Pancreas (tissue), 10 donors: Measurements from ENCODE around the gene GALNT9. TPM values are rescaled to one million over a fixed set of nuclear protein-coding genes. Genes with fewer than 3 reads are reported as not detected.
"Not testable (repeated sequence)": the region's sequence is repeated elsewhere in the genome, so short reads cannot be mapped to it uniquely, and the experiment has no call there.

ENCODE experiments used
- ATAC-seq, 4 donors: fragments of 200-7000 bp; cut with Tn5 transposase; one replicate each; pipeline versions ENCODE4 v1.8.0 to v1.9.1; 2020; ENCODE audit warnings: mild to moderate bottlenecking in 4 of 4, moderate library complexity in 4 of 4
- DNase-seq, 6 donors: peaks; one replicate each; pipeline ENCODE4 v3.0.0-alpha.2; 2020
- FAIRE-seq: peaks from 2 replicates; lab custom pipeline; 2012; peaks lifted over from hg19 to GRCh38; lab: Jason Lieb, UNC
- H3K27ac ChIP-seq, 4 donors: fragments of 200-600 bp; sonication (generic); 1 replicate in 3 of 4; 2 replicates in 1 of 4; pipeline versions ENCODE4 v1.5.0 to v1.8.0; 2020
- H3K27me3 ChIP-seq, 4 donors: fragments of 200-600 bp; one replicate each; pipeline ENCODE4 v1.8.0; 2021
- H3K36me3 ChIP-seq, 3 donors: fragments of 200-600 bp; sonication (generic) in 1 of 3; one replicate each; pipeline versions ENCODE4 v1.5.0 to v1.8.0; 2020 to 2021
- H3K4me1 ChIP-seq, 3 donors: fragments of 200-600 bp; one replicate each; pipeline ENCODE4 v1.8.0; 2021
- H3K4me3 ChIP-seq, 4 donors: fragments of 200-600 bp; sonication (generic) in 2 of 4; one replicate each; pipeline versions ENCODE4 v1.5.0 to v1.8.0; 2020 to 2021
- H3K9me3 ChIP-seq, 4 donors: fragments of 200-600 bp; one replicate each; pipeline ENCODE4 v1.8.0; 2021
- CTCF ChIP-seq, 4 donors: fragments of 200-600 bp; sonication (generic) in 3 of 4; IDR thresholded peaks; one replicate each; pipeline versions ENCODE4 v1.5.0 to v1.8.0; 2021; ENCODE audit warnings: antibody characterized with exemption in 4 of 4
- WGBS, 2 donors: extraction: QIAGEN DNeasy Blood & Tissue Kit; methylation state at CpG; one replicate each; pipeline ENCODE4 v1.1.7; 2013; 5-methylcytosine and 5-hydroxymethylcytosine counted together
- intact Hi-C, 3 donors: fragments of 100-400 bp; cut with DNase I; formaldehyde crosslinking; loops; one replicate each; pipeline versions ENCODE4 v1.11.1 to v1.14.2; 2022
- polyA plus RNA-seq, 2 donors: library from polyadenylated mRNA; stranded (reverse); fragments of 200-250 nt; gene quantifications; one replicate each; pipeline ENCODE4 v1.2.3, GENCODE V29; 2013
- total RNA-seq, 6 donors: library from RNA; stranded (reverse); fragmentation: NEBNext Ultra II Directional in 4 of 6; extraction: Animal tissue kit (Norgen Biotek cat#: 25700) in 4 of 6; gene quantifications; one replicate each; pipeline versions ENCODE4 v1.2.1 to v1.2.4, GENCODE V29; 2021 to 2023
- donor health status: healthy with polysubstance abuse.
- donor health status: DM: no; HTN: no; CAD: no; lungs with moderate emphysema.
- donor health status: DM: no; HTN: no; CAD: no.
- donor health status: control.
- donor health status: control.
- donor health status: Bipolar disorder and iron deficiency.
- donor health status: DM: yes; HTN: yes; CAD: no.
- donor health status: DM: no; HTN: no; CAD: no.
- donor health status: DM: no; HTN: no; CAD: no.
- donor health status: DM: yes; HTN: yes; CAD: no.

GALNT9 gene
- total and polyA plus RNA-seq, 8 donors, result 0.09 to 0.46 (median 0.25) TPM; not detected in 5

GRCh38 chr12:132151145-132151765, 178.1 kb downstream of the GALNT9 start:
- 96 to 97% methylated on average over 32 to 36 of the region's 36 CpGs for WGBS, 2 donors
- DNase-seq, result peak in 3 of 6 donors; percentile 25 to 73 (median 53)
- FAIRE-seq, result no peak
- Histone ChIP-seq H3K4me1 (no peaks in the 10 kb centered on the region), H3K27ac (no peak overlapping the region), H3K36me3 (peaks cover 0 to 14% (median 0%) of the 10 kb centered on the region in 3 donors), H3K27me3 (no peaks in the 10 kb centered on the region), H3K9me3 (no peaks in the 10 kb centered on the region), H3K4me3 (no peak overlapping the region)
- no peak for TF ChIP-seq CTCF (IDR thresholded peaks at IDR 0.05)
- intact Hi-C loops, result loop anchor here in 2 of 3 donors (5.0 to 10.0 kb wide), 2 partner anchors 264 to 466 kb away; partner anchors contain the start of gene P2RX2 (in 1 of the 2)
- ATAC-seq, result no peak

GRCh38 chr12:132150780-132151144, 178.6 kb downstream of the GALNT9 start:
- intact Hi-C loops, result loop anchor here in 2 of 3 donors (5.0 to 10.0 kb wide), 2 partner anchors 264 to 467 kb away; partner anchors contain the start of gene P2RX2 (in 1 of the 2)
- DNase-seq (peak in 3 of 6 donors; percentile 17 to 59 (median 47)), ATAC-seq (no peak), FAIRE-seq (no peak)
- no peaks in the 10 kb centered on the region for H3K27me3 ChIP-seq
- no peak for TF ChIP-seq CTCF (IDR thresholded peaks at IDR 0.05)
- H3K36me3 ChIP-seq, result peaks cover 0 to 14% (median 0%) of the 10 kb centered on the region in 3 donors
- no peak overlapping the region for H3K27ac ChIP-seq
- WGBS, 2 donors, result 90 to 93% methylated on average over 6 of the region's 6 CpGs
- peaks cover 0 to under 1% (median 0%) of the 10 kb centered on the region in 3 donors for H3K4me1 ChIP-seq
- H3K4me3 ChIP-seq, result no peak overlapping the region
- no peaks in the 10 kb centered on the region for H3K9me3 ChIP-seq

DNA sequence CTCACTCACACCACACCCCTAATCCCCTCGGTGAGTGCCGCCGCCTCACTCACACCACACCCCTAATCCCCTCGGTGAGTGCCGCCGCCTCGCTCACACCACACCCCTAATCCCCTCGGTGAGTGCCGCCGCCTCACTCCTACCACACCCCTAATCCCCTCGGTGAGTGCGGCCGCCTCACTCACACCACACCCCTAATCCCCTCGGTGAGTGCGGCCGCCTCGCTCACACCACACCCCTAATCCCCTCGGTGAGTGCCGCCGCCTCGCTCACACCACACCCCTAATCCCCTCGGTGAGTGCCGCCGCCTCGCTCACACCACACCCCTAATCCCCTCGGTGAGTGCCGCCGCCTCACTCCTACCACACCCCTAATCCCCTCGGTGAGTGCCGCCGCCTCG, 179.9 kb downstream of the GALNT9 start:
- intact Hi-C loops, ATAC-seq, H3K9me3 ChIP-seq, FAIRE-seq, DNase-seq, H3K4me3 ChIP-seq, H3K27me3 ChIP-seq, H3K27ac ChIP-seq, H3K4me1 ChIP-seq: not testable (repeated sequence)
- 92 to 100% methylated on average over 3 to 29 of the region's 32 CpGs for WGBS, 2 donors
- peaks cover 0 to 14% (median 0%) of the 10 kb centered on the region in 3 donors for H3K36me3 ChIP-seq

DNA sequence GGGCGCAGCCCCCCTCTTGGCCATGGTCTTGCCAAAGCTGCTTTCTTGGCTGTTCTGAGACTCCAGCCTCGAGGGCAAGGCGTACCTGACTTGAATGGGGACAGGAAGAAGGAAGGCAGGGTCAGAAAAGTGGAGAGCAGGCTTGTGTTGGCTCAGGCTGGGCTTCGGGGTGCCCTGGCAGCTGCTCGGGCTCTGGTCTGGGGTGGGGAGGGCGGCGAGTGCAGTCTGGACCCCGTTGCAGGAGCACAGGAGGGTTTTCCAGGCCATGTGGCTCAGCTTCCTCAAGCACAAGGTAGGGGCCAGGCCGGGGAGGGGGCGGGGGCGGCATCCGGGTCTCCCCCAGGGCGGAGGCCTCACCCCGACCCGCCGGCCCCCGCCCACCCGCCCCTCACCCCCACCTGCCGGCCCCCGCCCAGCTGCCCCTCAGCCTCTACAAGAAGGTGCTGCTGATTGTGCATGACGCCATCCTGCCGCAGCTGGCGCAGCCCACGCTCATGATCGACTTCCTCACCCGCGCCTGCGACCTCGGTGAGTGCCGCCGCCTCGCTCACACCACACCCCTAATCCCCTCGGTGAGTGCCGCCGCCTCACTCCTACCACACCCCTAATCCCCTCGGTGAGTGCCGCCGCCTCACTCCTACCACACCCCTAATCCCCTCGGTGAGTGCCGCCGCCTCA, 180.9 kb downstream of the GALNT9 start:
- H3K36me3 ChIP-seq, result peaks cover 0 to 14% (median 0%) of the 10 kb centered on the region in 3 donors
- FAIRE-seq, result no peak

More for the DNA sequence above, 180.9 kb downstream of the GALNT9 start:
- no peak overlapping the region for H3K27ac ChIP-seq
- intact Hi-C loops, result no loop called here
- H3K9me3 ChIP-seq, result no peaks in the 10 kb centered on the region
- H3K27me3 ChIP-seq, result no peaks in the 10 kb centered on the region
- no peak for ATAC-seq
- WGBS, 2 donors, result 92 to 96% methylated on average over 15 to 35 of the region's 41 CpGs
- H3K4me1 ChIP-seq, result peaks cover 0 to 9% (median 0%) of the 10 kb centered on the region in 3 donors
- TF ChIP-seq CTCF (IDR thresholded peaks at IDR 0.05), result no peak
- H3K4me3 ChIP-seq, result no peak overlapping the region
- DNase-seq, result peak in 4 of 6 donors; percentile 10 to 62 (median 36)
